Suprapubic skin (tissue), 4 donors: ENCODE measurements around the gene CHRD. TPM values are rescaled to one million over a fixed set of nuclear protein-coding genes. Genes with fewer than 3 reads are reported as not detected.
A peak's percentile ranks its signal among the peaks of the same experiment; 100 is the strongest.
"Not testable (repeated sequence)": the region's sequence is repeated elsewhere in the genome, so short reads cannot be mapped to it uniquely, and the experiment has no call there.

Experiments used
- DNase-seq, 2 donors: peaks; one replicate each; pipeline ENCODE4 v3.0.0-alpha.2; 2019; ENCODE audit warnings: low spot score in 2 of 2
- H3K27ac ChIP-seq: fragments of 200-600 bp; sonication (generic); one replicate; pipeline ENCODE4 v1.5.1; 2019
- H3K27me3 ChIP-seq: fragments of 200-600 bp; sonication (generic); one replicate; pipeline ENCODE4 v1.5.1; 2019
- H3K36me3 ChIP-seq: fragments of 200-600 bp; sonication (generic); one replicate; pipeline ENCODE4 v1.5.1; 2019
- H3K4me1 ChIP-seq: fragments of 200-600 bp; sonication (generic); one replicate; pipeline ENCODE4 v1.5.1; 2019
- H3K4me3 ChIP-seq: fragments of 200-600 bp; sonication (generic); one replicate; pipeline ENCODE4 v1.5.1; 2019; ENCODE audit warnings: mild to moderate bottlenecking
- H3K9me3 ChIP-seq: fragments of 200-600 bp; sonication (generic); one replicate; pipeline ENCODE4 v1.5.1; 2019
- EP300 ChIP-seq: sonication (generic); formaldehyde crosslinking; IDR thresholded peaks from one replicate; pipeline ENCODE4 v1.6.1; 2017; ENCODE audit warnings: antibody characterized with exemption
- POLR2A ChIP-seq, 2 donors: fragments of 450-650 bp; IDR thresholded peaks; one replicate each; pipeline ENCODE4 v1.6.1; 2017; ENCODE audit warnings: antibody characterized with exemption in 2 of 2, mild to moderate bottlenecking in 2 of 2, moderate library complexity in 2 of 2
- POLR2AphosphoS5 ChIP-seq, 3 donors: sonication (generic); formaldehyde crosslinking; IDR thresholded peaks; one replicate each; pipeline ENCODE4 v1.6.1; 2017; ENCODE audit warnings: antibody characterized with exemption in 3 of 3
- WGBS: methylation state at CpG from one replicate; pipeline ENCODE4 v1.1.5; 2018; 5-methylcytosine and 5-hydroxymethylcytosine counted together
- total RNA-seq, 4 donors: library from RNA; depleted of rRNA; stranded (reverse); fragments of >200 nt; gene quantifications; one replicate each; pipeline ENCODE4 v1.1.0, GENCODE V29; 2016
- TF ChIP-seq, protein P1 (sequence below), 2 donors: fragments of 200-600 bp in 1 of 2; fragments of 450-650 bp in 1 of 2; sonication (generic) in 1 of 2; IDR thresholded peaks; one replicate each; pipeline ENCODE4 v1.5.1; 2016 to 2019; ENCODE audit warnings: antibody characterized with exemption in 2 of 2, mild to moderate bottlenecking in 1 of 2, moderate library complexity in 1 of 2

CHRD gene
- total RNA-seq, 4 donors from 2014 or later = 1.1 to 10.1 (median 4.2) TPM

DNA sequence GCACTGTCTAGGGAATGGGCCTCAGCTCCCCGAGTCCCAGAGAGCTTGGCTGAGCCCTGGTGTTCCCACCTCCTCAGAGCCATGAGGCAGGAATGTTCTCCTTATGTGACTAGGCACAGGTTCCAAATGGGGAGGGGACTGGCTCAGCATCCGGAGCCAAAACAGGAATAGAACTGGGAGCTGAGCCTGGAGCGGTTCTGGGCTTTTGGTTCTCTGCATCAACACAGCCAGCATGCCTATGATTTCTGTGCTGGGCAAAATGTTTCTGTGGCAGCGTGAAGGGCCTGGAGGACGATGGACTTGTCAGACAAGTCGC lies 42.5 kb upstream of the CHRD start, which contains the start of gene FAM131A:
Gene FAM131A, plus strand, starts transcription at position 202 of the 316 bp plus-strand sequence. Its CDS starts 31 bp downstream, at position 233.
- Histone ChIP-seq H3K36me3 (peaks cover 29% of the 10 kb centered on the region), H3K9me3 (no peaks in the 10 kb centered on the region), H3K4me3 (peak within 1 kb of the TSS; percentile 74), H3K4me1 (peaks cover 73% of the 10 kb centered on the region), H3K27me3 (no peaks in the 10 kb centered on the region), H3K27ac (peak within 1 kb of the TSS; percentile 94)
- no peak for DNase-seq
- WGBS = 31% methylated on average over 5 of the region's 6 CpGs
- TF ChIP-seq POLR2AphosphoS5 (IDR thresholded peaks at IDR 0.05) (no peak), POLR2A (IDR thresholded peaks at IDR 0.05) (no peak), EP300 (no peak)
- TF ChIP-seq, protein P1, sequence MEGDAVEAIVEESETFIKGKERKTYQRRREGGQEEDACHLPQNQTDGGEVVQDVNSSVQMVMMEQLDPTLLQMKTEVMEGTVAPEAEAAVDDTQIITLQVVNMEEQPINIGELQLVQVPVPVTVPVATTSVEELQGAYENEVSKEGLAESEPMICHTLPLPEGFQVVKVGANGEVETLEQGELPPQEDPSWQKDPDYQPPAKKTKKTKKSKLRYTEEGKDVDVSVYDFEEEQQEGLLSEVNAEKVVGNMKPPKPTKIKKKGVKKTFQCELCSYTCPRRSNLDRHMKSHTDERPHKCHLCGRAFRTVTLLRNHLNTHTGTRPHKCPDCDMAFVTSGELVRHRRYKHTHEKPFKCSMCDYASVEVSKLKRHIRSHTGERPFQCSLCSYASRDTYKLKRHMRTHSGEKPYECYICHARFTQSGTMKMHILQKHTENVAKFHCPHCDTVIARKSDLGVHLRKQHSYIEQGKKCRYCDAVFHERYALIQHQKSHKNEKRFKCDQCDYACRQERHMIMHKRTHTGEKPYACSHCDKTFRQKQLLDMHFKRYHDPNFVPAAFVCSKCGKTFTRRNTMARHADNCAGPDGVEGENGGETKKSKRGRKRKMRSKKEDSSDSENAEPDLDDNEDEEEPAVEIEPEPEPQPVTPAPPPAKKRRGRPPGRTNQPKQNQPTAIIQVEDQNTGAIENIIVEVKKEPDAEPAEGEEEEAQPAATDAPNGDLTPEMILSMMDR (IDR thresholded peaks at IDR 0.05) = no peak

GRCh38 chr3:184337981-184338380 lies 41.9 kb upstream of the CHRD start:
- no peak for DNase-seq
- 55% methylated on average over 7 of the region's 7 CpGs for WGBS
- Histone ChIP-seq H3K27ac (peak overlapping the region; percentile 94), H3K36me3 (peaks cover 29% of the 10 kb centered on the region), H3K9me3 (no peaks in the 10 kb centered on the region), H3K4me3 (peak overlapping the region; percentile 37), H3K4me1 (peaks cover 76% of the 10 kb centered on the region), H3K27me3 (no peaks in the 10 kb centered on the region)
- no peak for TF ChIP-seq EP300
- no peak for TF ChIP-seq POLR2A (IDR thresholded peaks at IDR 0.05)
- no peak for TF ChIP-seq POLR2AphosphoS5 (IDR thresholded peaks at IDR 0.05)
- TF ChIP-seq, protein P1 (IDR thresholded peaks at IDR 0.05) = no peak

GRCh38 chr3:184338511-184338945 lies 41.3 kb upstream of the CHRD start:
- H3K9me3 ChIP-seq = no peaks in the 10 kb centered on the region
- DNase-seq = peak in 1 of 2 donors; percentile 85
- peaks cover 70% of the 10 kb centered on the region for H3K4me1 ChIP-seq
- WGBS = 12% methylated on average over 8 of the region's 37 CpGs
- peak overlapping the region; percentile 37 for H3K4me3 ChIP-seq
- peaks cover 28% of the 10 kb centered on the region for H3K36me3 ChIP-seq
- H3K27ac ChIP-seq = peak overlapping the region; percentile 94
- TF ChIP-seq POLR2A (IDR thresholded peaks at IDR 0.05) (no peak), POLR2AphosphoS5 (IDR thresholded peaks at IDR 0.05) (no peak), EP300 (no peak)
- TF ChIP-seq, protein P1 (IDR thresholded peaks at IDR 0.05) = no peak
- no peaks in the 10 kb centered on the region for H3K27me3 ChIP-seq

DNA sequence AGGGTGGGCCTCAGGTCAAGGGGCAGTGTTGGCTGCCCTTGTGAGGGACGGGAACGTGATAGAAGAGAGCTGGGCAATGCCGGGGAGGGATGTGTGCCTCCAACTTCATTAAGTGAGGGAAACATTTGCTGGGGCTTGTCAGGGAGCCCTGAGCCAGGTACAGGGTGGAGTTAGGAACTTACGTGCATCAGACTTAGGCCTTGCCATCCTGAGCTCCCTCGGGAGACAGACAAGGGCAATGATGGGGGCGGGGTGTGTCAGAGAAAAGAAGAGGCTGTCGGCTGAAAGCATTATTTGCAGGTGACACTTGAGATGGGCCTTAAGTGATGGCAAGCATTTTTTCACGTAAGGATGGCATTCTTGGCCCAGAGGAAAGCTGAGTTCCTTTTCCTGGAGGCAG lies 40.9 kb upstream of the CHRD start:
- H3K9me3 ChIP-seq = no peaks in the 10 kb centered on the region
- TF ChIP-seq POLR2A (IDR thresholded peaks at IDR 0.05) (no peak), POLR2AphosphoS5 (IDR thresholded peaks at IDR 0.05) (no peak)
- TF ChIP-seq, protein P1 (IDR thresholded peaks at IDR 0.05) = no peak
- 46% methylated on average over 8 of the region's 8 CpGs for WGBS
- no peaks in the 10 kb centered on the region for H3K27me3 ChIP-seq
- peaks cover 28% of the 10 kb centered on the region for H3K36me3 ChIP-seq
- peaks cover 70% of the 10 kb centered on the region for H3K4me1 ChIP-seq
- peak overlapping the region; percentile 37 for H3K4me3 ChIP-seq
- DNase-seq = no peak
- H3K27ac ChIP-seq = peak overlapping the region; percentile 94

DNA sequence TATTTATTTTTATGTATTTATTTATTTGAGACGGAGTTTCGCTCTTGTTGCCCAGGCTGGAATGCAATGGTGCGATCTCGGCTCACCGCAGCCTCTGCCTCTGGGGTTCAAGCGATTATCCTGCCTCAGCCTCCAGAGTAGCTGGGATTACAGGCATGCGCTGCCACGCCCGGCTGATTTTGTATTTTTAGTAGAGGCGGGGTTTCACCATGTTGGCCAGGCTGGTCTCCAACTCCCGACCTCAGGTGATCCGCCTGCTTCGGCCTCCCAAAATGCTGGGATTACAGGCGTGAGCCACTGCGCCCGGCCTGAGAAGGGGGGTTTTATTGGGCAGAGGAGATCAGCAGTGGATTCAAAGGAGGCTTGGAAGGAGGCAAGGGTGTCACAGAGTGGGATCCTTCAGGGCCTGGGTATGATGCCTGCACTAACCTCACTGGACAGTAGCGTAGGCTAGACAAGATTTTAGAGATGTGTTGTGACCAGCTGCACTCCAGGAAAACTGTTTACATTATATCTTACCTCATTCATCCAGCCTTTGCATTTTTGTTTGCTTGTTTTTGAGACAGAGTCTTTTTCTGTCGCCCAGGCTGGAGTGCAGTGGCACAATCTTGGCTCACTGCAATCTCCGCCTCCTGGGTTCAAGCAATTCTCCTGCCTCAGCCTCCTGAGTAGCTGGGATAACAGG lies 40.3 kb upstream of the CHRD start:
- Histone ChIP-seq H3K4me1 (peaks cover 68% of the 10 kb centered on the region), H3K27ac (peak overlapping the region; percentile 94), H3K36me3 (peaks cover 29% of the 10 kb centered on the region)
- not testable (repeated sequence) for DNase-seq, H3K4me3 ChIP-seq, H3K9me3 ChIP-seq, H3K27me3 ChIP-seq
- WGBS = 59% methylated on average over 19 of the region's 19 CpGs
